ENCODE measurements around the gene MRPS30. TPM values are rescaled to one million over a fixed set of nuclear protein-coding genes. Genes with fewer than 3 reads are reported as not detected.

Gene MRPS30
- total and polyA plus RNA-seq, 4 donors = 33.8 to 123 (median 56.7) TPM

DNA sequence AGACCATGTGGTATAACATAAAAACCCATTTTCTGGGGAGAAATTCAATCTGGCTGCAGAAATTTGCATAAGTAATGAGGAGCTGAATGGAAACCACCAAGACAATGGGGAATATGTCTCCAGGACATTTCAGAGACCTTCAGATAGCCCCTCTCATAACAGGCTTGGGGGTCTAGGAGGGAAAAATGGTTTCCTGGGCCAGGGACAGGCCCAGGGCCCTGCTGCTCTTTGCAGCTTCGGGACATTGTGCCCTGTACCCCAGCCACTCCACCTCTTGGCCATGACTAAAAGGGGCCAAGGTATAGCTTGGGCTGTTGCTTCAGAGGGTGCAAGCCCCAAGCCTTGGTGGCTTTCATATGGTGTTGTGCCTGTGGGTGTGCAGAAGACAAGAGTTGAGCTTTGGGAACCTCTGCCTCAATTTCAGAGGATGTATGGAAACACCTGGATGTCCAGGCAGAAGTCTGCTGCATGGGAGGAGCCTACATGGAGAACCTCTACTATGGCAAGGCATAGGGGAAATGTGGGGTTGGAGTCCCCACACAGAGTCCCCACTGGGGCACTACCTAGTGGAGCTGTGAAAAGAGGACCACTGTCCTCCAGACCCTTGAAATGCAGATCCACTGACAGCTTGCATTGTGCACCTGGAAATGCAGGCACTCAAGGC lies 30.4 kb downstream of the MRPS30 start:
- Histone ChIP-seq H3K27ac (ENCODE audit: low read depth, low read length) (no peak overlapping the region), H3K36me3 (ENCODE audit: control insufficient read depth, insufficient read depth, low read length) (no peaks in the 10 kb centered on the region), H3K9me3 (ENCODE audit: control insufficient read depth, insufficient read depth, low read length) (peaks cover 8% of the 10 kb centered on the region), H3K4me1 (ENCODE audit: control insufficient read depth, insufficient read depth, low read length) (no peaks in the 10 kb centered on the region), H3K27me3 (ENCODE audit: control insufficient read depth, insufficient read depth, low read length) (no peaks in the 10 kb centered on the region), H3K4me3 (ENCODE audit: low read depth, low read length) (no peak overlapping the region)
- WGBS (ENCODE audit: insufficient coverage) = no CpG with 5 or more reads among the region's 1 CpG
- no peak for DNase-seq (ENCODE audit: low read depth in 4 of 6, low spot score in 6 of 6)

DNA sequence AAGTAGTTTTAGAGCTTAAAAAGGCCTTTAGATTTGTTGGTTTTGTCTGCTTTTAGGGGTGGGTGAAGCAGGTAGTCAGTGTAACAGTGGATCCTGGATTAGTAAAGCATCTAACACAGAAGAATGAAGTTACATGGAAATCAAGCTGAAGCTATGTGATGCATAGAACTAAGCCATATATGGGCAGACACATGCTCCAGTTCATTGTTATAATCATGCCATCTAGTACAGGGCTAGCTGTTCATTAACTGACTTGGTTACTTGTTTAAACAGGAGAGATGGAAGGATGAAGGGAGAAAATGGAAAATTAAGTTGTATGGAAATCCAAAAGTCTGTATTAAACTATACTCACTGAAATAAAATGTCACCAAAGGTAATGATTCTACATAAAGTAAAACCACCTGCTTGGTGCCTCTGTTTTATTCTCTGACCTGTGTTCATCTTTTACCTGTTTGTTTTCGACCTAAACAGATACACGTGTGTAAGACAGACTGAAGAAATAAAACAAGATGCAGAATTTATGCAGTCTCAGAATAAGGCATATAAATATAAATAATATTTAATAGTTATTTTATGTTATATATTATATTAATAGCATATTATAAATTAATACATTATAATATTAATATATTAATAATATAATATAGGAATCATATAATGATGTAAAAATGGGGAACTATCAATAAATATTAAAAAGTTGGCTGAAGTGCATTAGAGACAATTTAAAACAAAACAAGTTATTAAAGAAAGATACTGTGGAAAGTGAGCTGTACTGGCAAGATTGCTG lies 33.9 kb downstream of the MRPS30 start:
- no CpG with 5 or more reads among the region's 2 CpGs for WGBS (ENCODE audit: insufficient coverage)
- Histone ChIP-seq H3K4me3 (ENCODE audit: low read depth, low read length) (no peak overlapping the region), H3K27ac (ENCODE audit: low read depth, low read length) (no peak overlapping the region), H3K9me3 (ENCODE audit: control insufficient read depth, insufficient read depth, low read length) (peaks cover 8% of the 10 kb centered on the region), H3K4me1 (ENCODE audit: control insufficient read depth, insufficient read depth, low read length) (no peaks in the 10 kb centered on the region), H3K36me3 (ENCODE audit: control insufficient read depth, insufficient read depth, low read length) (no peaks in the 10 kb centered on the region), H3K27me3 (ENCODE audit: control insufficient read depth, insufficient read depth, low read length) (no peaks in the 10 kb centered on the region)
- DNase-seq (ENCODE audit: low read depth in 4 of 6, low spot score in 6 of 6) = no peak

DNA sequence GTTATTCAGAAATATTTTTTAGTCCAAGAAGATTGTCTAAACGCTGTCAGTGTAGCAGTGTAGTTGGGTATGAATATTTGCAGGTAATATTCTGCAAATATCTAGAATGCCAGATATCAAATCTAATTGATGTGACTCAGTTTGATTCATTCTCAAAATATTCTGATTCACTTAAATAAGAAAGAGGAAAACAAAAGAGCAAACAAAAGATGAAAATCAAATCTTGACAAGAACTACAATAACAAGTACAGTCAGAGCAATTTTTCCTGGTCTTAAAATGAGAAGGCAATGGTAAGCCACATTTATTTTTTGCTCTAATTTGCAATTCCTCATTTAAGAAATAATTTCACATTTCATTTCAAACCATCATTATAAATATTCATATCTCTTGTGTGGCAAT lies 36.0 kb downstream of the MRPS30 start:
- H3K36me3 ChIP-seq (ENCODE audit: control insufficient read depth, insufficient read depth, low read length) = no peaks in the 10 kb centered on the region
- H3K9me3 ChIP-seq (ENCODE audit: control insufficient read depth, insufficient read depth, low read length) = no peaks in the 10 kb centered on the region

DNA sequence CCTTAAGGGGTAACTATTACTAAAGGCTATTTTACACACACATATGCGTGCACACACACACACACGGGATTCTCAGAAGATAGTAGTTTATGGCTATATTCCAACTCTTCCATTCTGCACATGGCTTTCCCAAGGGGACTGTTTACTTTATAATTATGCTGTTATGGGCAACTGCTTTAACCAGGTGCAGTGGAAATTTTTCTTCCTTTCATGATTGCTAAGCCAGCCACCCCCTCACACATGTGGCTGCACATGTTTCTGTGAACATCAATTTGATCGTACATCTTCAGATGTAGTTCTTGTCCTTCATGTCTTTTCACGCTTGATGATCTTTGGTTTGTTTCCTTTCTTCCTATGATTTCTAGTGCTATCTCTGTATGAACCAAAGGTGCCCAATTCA lies 37.0 kb downstream of the MRPS30 start:
- Histone ChIP-seq H3K27ac (ENCODE audit: low read depth, low read length) (no peak overlapping the region), H3K36me3 (ENCODE audit: control insufficient read depth, insufficient read depth, low read length) (no peaks in the 10 kb centered on the region), H3K4me1 (ENCODE audit: control insufficient read depth, insufficient read depth, low read length) (no peaks in the 10 kb centered on the region), H3K9me3 (ENCODE audit: control insufficient read depth, insufficient read depth, low read length) (no peaks in the 10 kb centered on the region), H3K27me3 (ENCODE audit: control insufficient read depth, insufficient read depth, low read length) (no peaks in the 10 kb centered on the region), H3K4me3 (ENCODE audit: low read depth, low read length) (no peak overlapping the region)
- peak in 1 of 6 donors; percentile 9 for DNase-seq (ENCODE audit: low read depth in 4 of 6, low spot score in 6 of 6)
- 89% methylated on average over 2 of the region's 4 CpGs for WGBS (ENCODE audit: insufficient coverage)

More for the DNA sequence above, 36.0 kb downstream of the MRPS30 start:
- no peak for DNase-seq (ENCODE audit: low read depth in 4 of 6, low spot score in 6 of 6)
- H3K27ac ChIP-seq (ENCODE audit: low read depth, low read length) = no peak overlapping the region
- no peaks in the 10 kb centered on the region for H3K27me3 ChIP-seq (ENCODE audit: control insufficient read depth, insufficient read depth, low read length)
- whole genome bisulfite sequencing (ENCODE audit: insufficient coverage) = no CpG with 5 or more reads among the region's 1 CpG
- no peaks in the 10 kb centered on the region for H3K4me1 ChIP-seq (ENCODE audit: control insufficient read depth, insufficient read depth, low read length)
- H3K4me3 ChIP-seq (ENCODE audit: low read depth, low read length) = no peak overlapping the region

- no peak for DNase-seq (ENCODE audit: low read depth in 4 of 6, low spot score in 6 of 6)
- WGBS (ENCODE audit: insufficient coverage) = 71% methylated on average over 1 of the region's 5 CpGs
- Histone ChIP-seq H3K27me3 (ENCODE audit: control insufficient read depth, insufficient read depth, low read length) (no peaks in the 10 kb centered on the region), H3K4me3 (ENCODE audit: low read depth, low read length) (no peak overlapping the region), H3K9me3 (ENCODE audit: control insufficient read depth, insufficient read depth, low read length) (no peaks in the 10 kb centered on the region), H3K36me3 (ENCODE audit: control insufficient read depth, insufficient read depth, low read length) (no peaks in the 10 kb centered on the region), H3K27ac (ENCODE audit: low read depth, low read length) (no peak overlapping the region), H3K4me1 (ENCODE audit: control insufficient read depth, insufficient read depth, low read length) (no peaks in the 10 kb centered on the region)
Measured at GRCh38 chr5:44847206-44847852, 38.6 kb downstream of the MRPS30 start.

GRCh38 chr5:44860267-44860666 lies 51.5 kb downstream of the MRPS30 start:
- WGBS (ENCODE audit: insufficient coverage) = 93% methylated on average over 1 of the region's 3 CpGs
- Histone ChIP-seq H3K36me3 (ENCODE audit: control insufficient read depth, insufficient read depth, low read length) (no peaks in the 10 kb centered on the region), H3K9me3 (ENCODE audit: control insufficient read depth, insufficient read depth, low read length) (no peaks in the 10 kb centered on the region), H3K4me3 (ENCODE audit: low read depth, low read length) (no peak overlapping the region), H3K27me3 (ENCODE audit: control insufficient read depth, insufficient read depth, low read length) (no peaks in the 10 kb centered on the region), H3K4me1 (ENCODE audit: control insufficient read depth, insufficient read depth, low read length) (no peaks in the 10 kb centered on the region), H3K27ac (ENCODE audit: low read depth, low read length) (no peak overlapping the region)
- no peak for DNase-seq (ENCODE audit: low read depth in 4 of 6, low spot score in 6 of 6)

- DNase-seq (ENCODE audit: low read depth in 4 of 6, low spot score in 6 of 6) = peak in 4 of 6 donors; percentile 1 to 69 (median 9)
- no CpG with 5 or more reads among the region's 1 CpG for WGBS (ENCODE audit: insufficient coverage)
- no peak overlapping the region for H3K27ac ChIP-seq (ENCODE audit: low read depth, low read length)
- H3K4me1 ChIP-seq (ENCODE audit: control insufficient read depth, insufficient read depth, low read length) = no peaks in the 10 kb centered on the region
- no peaks in the 10 kb centered on the region for H3K27me3 ChIP-seq (ENCODE audit: control insufficient read depth, insufficient read depth, low read length)
- H3K9me3 ChIP-seq (ENCODE audit: control insufficient read depth, insufficient read depth, low read length) = no peaks in the 10 kb centered on the region
- no peak overlapping the region for H3K4me3 ChIP-seq (ENCODE audit: low read depth, low read length)
- no peaks in the 10 kb centered on the region for H3K36me3 ChIP-seq (ENCODE audit: control insufficient read depth, insufficient read depth, low read length)
Measured at GRCh38 chr5:44862808-44863207, 54.1 kb downstream of the MRPS30 start.

Measured in spinal cord (tissue), 10 donors.